Stimulated activated CD8-positive, alpha-beta memory T cell treated with anti-CD3 and anti-CD28 coated beads, Interleukin-7, amount 100 ng/mL, for 24 hours (primary cell): ENCODE data around the gene SEC63.

Source experiments
- DNase-seq: peaks from one replicate; pipeline ENCODE4 v3.0.0-alpha.2; 2020; ENCODE audit warnings: low read depth

Gene SEC63

GRCh38 chr6:107818272-107818671 lies 139.7 kb downstream of the SEC63 start:
- DNase-seq: no peak

GRCh38 chr6:107817784-107818183 lies 140.2 kb downstream of the SEC63 start:
- DNase-seq: no peak
